Measurements from ENCODE around the gene GPR89B.
"Not testable (repeated sequence)": the region's sequence is repeated elsewhere in the genome, so short reads cannot be mapped to it uniquely, and the experiment has no call there.

GPR89B gene

GRCh38 chr1:148037850-148038461, 109.7 kb downstream of the GPR89B start:
- peak overlapping the region; percentile 45 for H3K4me3 ChIP-seq (ENCODE audit: low read depth, low read length)
- DNase-seq (ENCODE audit: low read depth): not testable (repeated sequence)

- peak; percentile 95 for DNase-seq (ENCODE audit: low read depth)
- H3K4me3 ChIP-seq (ENCODE audit: low read depth, low read length): peak overlapping the region; percentile 45
Observed at GRCh38 chr1:148038462-148039333, 110.5 kb downstream of the GPR89B start.
